SU-DHL-6 (cell line): ENCODE measurements around the gene AQP12B.

ENCODE experiments used
- H2AFZ ChIP-seq: fragments of 200-600 bp; sonication (generic); 2 replicates; pipeline ENCODE4 v1.6.1; 2014; ENCODE audit warnings: low read depth, mild to moderate bottlenecking, moderate library complexity, mixed read lengths, antibody characterized with exemption, low read length; ENCODE audit not compliant: severe bottlenecking
- H3F3A ChIP-seq: fragments of 200-600 bp; shearing (Covaris generic); 2 replicates; pipeline ENCODE4 v1.6.0; 2016; ENCODE audit warnings: antibody characterized with exemption, mild to moderate bottlenecking; ENCODE audit not compliant: insufficient read depth
- H3K27ac ChIP-seq: fragments of 200-600 bp; sonication (generic); 2 replicates; pipeline ENCODE4 v1.5.1; 2016; ENCODE audit warnings: low read depth, mild to moderate bottlenecking, low read length, moderate library complexity, mixed read lengths
- H3K27me3 ChIP-seq: fragments of 200-600 bp; sonication (generic), shearing (Covaris generic); 2 replicates; pipeline ENCODE4 v1.6.0; 2014; ENCODE audit warnings: mild to moderate bottlenecking, low read length
- H3K36me3 ChIP-seq: fragments of 200-600 bp; sonication (generic); 2 replicates; pipeline ENCODE4 v1.6.1; 2014; ENCODE audit warnings: mild to moderate bottlenecking, low read length, mixed read lengths
- H3K4me2 ChIP-seq: fragments of 300-600, 200-600 bp; shearing (Covaris generic), sonication (generic); 2 replicates; pipeline ENCODE4 v1.6.0; 2014; ENCODE audit warnings: low read length, low read depth, mild to moderate bottlenecking; ENCODE audit not compliant: poor library complexity, severe bottlenecking
- H3K4me3 ChIP-seq: fragments of 200-600 bp; sonication (generic); 2 replicates; pipeline ENCODE4 v1.5.1; 2014; ENCODE audit warnings: antibody characterized with exemption, low read length, mild to moderate bottlenecking, mixed read lengths; ENCODE audit not compliant: insufficient read depth, poor library complexity, severe bottlenecking
- H3K79me2 ChIP-seq: fragments of 200-600 bp; sonication (generic); 2 replicates; pipeline ENCODE4 v1.6.1; 2014; ENCODE audit warnings: mild to moderate bottlenecking, low read length, moderate library complexity; ENCODE audit not compliant: insufficient read depth
- H3K9ac ChIP-seq: fragments of 200-600 bp; sonication (generic); 2 replicates; pipeline ENCODE4 v1.7.0; 2014; ENCODE audit warnings: mild to moderate bottlenecking, low read length
- H3K9me2 ChIP-seq: fragments of 200-600 bp; sonication (generic); replicated peaks from 2 replicates; pipeline ENCODE4 v1.6.1; 2014; ENCODE audit warnings: low read length; ENCODE audit not compliant: insufficient read depth
- H3K9me3 ChIP-seq: fragments of 200-600 bp; sonication (generic); 2 replicates; pipeline ENCODE4 v1.6.1; 2014; ENCODE audit warnings: low read length, mixed read lengths; ENCODE audit not compliant: insufficient read depth
- H4K20me1 ChIP-seq: fragments of 200-600 bp; sonication (generic); 2 replicates; pipeline ENCODE4 v1.6.1; 2014; ENCODE audit warnings: low read depth, mild to moderate bottlenecking, antibody characterized with exemption, low read length, moderate library complexity, mixed read lengths
- EZH2phosphoT487 ChIP-seq: fragments of 200-600 bp; sonication (generic), shearing (Covaris generic); conservative IDR thresholded peaks from 2 replicates; pipeline ENCODE4 v1.6.1; 2018; ENCODE audit warnings: mild to moderate bottlenecking, antibody characterized with exemption, low read length, moderate library complexity, mixed read lengths
- TF ChIP-seq, protein P1 (sequence below): fragments of 200-600 bp; sonication (generic); IDR thresholded peaks from one replicate; pipeline ENCODE4 v1.5.1; 2017; ENCODE audit warnings: antibody characterized with exemption, mild to moderate bottlenecking, low read length, moderate library complexity; ENCODE audit not compliant: insufficient read depth, poor library complexity, severe bottlenecking

Gene AQP12B

DNA sequence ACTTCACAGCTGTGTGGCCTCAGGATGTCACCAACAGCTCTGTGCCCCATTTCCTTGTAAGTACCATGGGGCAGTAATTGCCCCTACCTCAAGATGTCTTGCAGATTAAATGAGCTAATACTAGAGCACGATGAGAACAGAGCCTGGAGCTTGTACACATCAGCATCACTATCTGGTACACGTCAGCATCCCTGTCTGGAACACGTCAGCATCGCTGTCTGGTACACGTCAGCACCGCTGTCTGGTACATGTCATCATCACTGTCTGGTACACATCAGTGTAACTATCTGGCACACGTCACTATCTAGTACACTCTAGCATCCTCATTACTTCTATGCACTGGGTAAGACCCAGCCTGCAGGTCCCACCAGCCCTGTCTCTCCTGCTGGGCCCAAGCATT is 46.1 kb upstream of the AQP12B start:
- no peaks in the 10 kb centered on the region for H3K9me3 ChIP-seq
- H4K20me1 ChIP-seq, result no peaks in the 10 kb centered on the region
- no peak overlapping the region for H3K4me2 ChIP-seq
- H3K9ac ChIP-seq, result no peak overlapping the region
- no peak overlapping the region for H3K27ac ChIP-seq
- H3K27me3 ChIP-seq, result no peaks in the 10 kb centered on the region
- no peak overlapping the region for H3K4me3 ChIP-seq
- H3K9me2 ChIP-seq, result no peaks in the 10 kb centered on the region
- no peak overlapping the region for H2AFZ ChIP-seq
- no peaks in the 10 kb centered on the region for H3K79me2 ChIP-seq
- TF ChIP-seq, protein P1, sequence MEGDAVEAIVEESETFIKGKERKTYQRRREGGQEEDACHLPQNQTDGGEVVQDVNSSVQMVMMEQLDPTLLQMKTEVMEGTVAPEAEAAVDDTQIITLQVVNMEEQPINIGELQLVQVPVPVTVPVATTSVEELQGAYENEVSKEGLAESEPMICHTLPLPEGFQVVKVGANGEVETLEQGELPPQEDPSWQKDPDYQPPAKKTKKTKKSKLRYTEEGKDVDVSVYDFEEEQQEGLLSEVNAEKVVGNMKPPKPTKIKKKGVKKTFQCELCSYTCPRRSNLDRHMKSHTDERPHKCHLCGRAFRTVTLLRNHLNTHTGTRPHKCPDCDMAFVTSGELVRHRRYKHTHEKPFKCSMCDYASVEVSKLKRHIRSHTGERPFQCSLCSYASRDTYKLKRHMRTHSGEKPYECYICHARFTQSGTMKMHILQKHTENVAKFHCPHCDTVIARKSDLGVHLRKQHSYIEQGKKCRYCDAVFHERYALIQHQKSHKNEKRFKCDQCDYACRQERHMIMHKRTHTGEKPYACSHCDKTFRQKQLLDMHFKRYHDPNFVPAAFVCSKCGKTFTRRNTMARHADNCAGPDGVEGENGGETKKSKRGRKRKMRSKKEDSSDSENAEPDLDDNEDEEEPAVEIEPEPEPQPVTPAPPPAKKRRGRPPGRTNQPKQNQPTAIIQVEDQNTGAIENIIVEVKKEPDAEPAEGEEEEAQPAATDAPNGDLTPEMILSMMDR, result no peak
- TF ChIP-seq EZH2phosphoT487, result no peak
- H3F3A ChIP-seq, result no peaks in the 10 kb centered on the region
- H3K36me3 ChIP-seq, result no peaks in the 10 kb centered on the region

- no peak overlapping the region for H3K9ac ChIP-seq
- no peaks in the 10 kb centered on the region for H4K20me1 ChIP-seq
- H3K9me3 ChIP-seq, result no peaks in the 10 kb centered on the region
- TF ChIP-seq, protein P1, result no peak
- no peak for TF ChIP-seq EZH2phosphoT487
- H3K4me2 ChIP-seq, result no peak overlapping the region
- no peaks in the 10 kb centered on the region for H3K79me2 ChIP-seq
- H3K4me3 ChIP-seq, result no peak overlapping the region
- no peak overlapping the region for H2AFZ ChIP-seq
- no peaks in the 10 kb centered on the region for H3K27me3 ChIP-seq
- H3K9me2 ChIP-seq, result no peaks in the 10 kb centered on the region
- no peaks in the 10 kb centered on the region for H3F3A ChIP-seq
- no peaks in the 10 kb centered on the region for H3K36me3 ChIP-seq
- no peak overlapping the region for H3K27ac ChIP-seq
Observed at GRCh38 chr2:240728361-240728760, 45.7 kb upstream of the AQP12B start.

DNA sequence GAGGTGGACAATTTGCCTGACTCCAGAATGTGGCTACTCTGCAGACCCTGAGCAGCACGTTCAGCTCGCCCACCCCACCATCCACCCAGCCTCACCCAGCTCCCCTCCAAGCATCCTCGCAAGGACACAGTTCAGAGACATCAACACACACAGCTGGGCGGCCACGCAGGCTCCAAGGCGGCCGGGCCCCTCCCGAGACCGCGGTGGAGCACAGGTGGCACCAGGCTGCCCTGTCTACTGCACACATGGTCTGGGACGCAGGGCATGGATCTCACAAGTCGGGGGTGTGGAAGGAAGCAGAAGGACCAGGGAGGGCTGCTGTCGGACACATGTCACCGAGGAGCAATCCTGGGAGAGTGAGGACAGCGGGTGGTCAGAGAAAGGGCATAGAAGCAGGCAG is 45.2 kb upstream of the AQP12B start:
- no peaks in the 10 kb centered on the region for H3K79me2 ChIP-seq
- H3F3A ChIP-seq, result no peaks in the 10 kb centered on the region
- no peaks in the 10 kb centered on the region for H3K27me3 ChIP-seq
- no peak overlapping the region for H2AFZ ChIP-seq
- no peaks in the 10 kb centered on the region for H3K36me3 ChIP-seq
- no peak overlapping the region for H3K4me2 ChIP-seq
- H3K27ac ChIP-seq, result no peak overlapping the region
- no peaks in the 10 kb centered on the region for H3K9me3 ChIP-seq
- H3K4me3 ChIP-seq, result no peak overlapping the region
- TF ChIP-seq EZH2phosphoT487, result no peak
- TF ChIP-seq, protein P1, result no peak
- no peaks in the 10 kb centered on the region for H4K20me1 ChIP-seq
- H3K9me2 ChIP-seq, result no peaks in the 10 kb centered on the region
- no peak overlapping the region for H3K9ac ChIP-seq

- Histone ChIP-seq H3K4me3 (no peak overlapping the region), H4K20me1 (no peaks in the 10 kb centered on the region), H3K27ac (no peak overlapping the region), H3K4me2 (no peak overlapping the region), H3K79me2 (no peaks in the 10 kb centered on the region), H3K9ac (no peak overlapping the region), H3K9me2 (no peaks in the 10 kb centered on the region), H3K27me3 (no peaks in the 10 kb centered on the region), H2AFZ (no peak overlapping the region), H3F3A (no peaks in the 10 kb centered on the region), H3K36me3 (no peaks in the 10 kb centered on the region), H3K9me3 (no peaks in the 10 kb centered on the region)
- TF ChIP-seq, protein P1, result no peak
- no peak for TF ChIP-seq EZH2phosphoT487
Observed at GRCh38 chr2:240727439-240727838, 44.8 kb upstream of the AQP12B start.
